Measurements from ENCODE around the gene KCNK13. TPM values are rescaled to one million over a fixed set of nuclear protein-coding genes. Genes with fewer than 3 reads are reported as not detected.

KCNK13 gene
- total and polyA plus RNA-seq, 2 of the 4 experiments (the other 2 are of a cell fraction) = not detected

- H3K14ac ChIP-seq (replicated peaks; ENCODE audit: low read depth, low read length) = no peak overlapping the region
- H3K4ac ChIP-seq (ENCODE audit: low read depth, low read length) = no peak overlapping the region
- peaks cover 6% of the 10 kb centered on the region for H3K27me3 ChIP-seq (ENCODE audit: control insufficient read depth, insufficient read depth, low read length)
- H2BK120ac ChIP-seq (ENCODE audit: low read depth, low read length) = no peak overlapping the region
- ATAC-seq (ENCODE audit: low read depth) (peak; percentile 24; the same call in 1 of the 2 replicates), DNase-seq (peak; percentile 45)
- intact Hi-C loops (cut with micrococcal nuclease) (no loop called here), in situ Hi-C loops (cut with MboI; ENCODE audit: low sequenced_read_pairs) (no loop called here), dilution Hi-C loops (cut with HindIII; ENCODE audit: low sequenced_read_pairs, unreplicated experiment) (no loop called here)
- H3K18ac ChIP-seq (ENCODE audit: low read depth, low read length) = no peak overlapping the region
- no peak overlapping the region for H3K4me3 ChIP-seq (ENCODE audit: insufficient read depth, low read depth, low read length)
- 0 out of 2 replicates have a peak, but pooled peaks cover 2% of the 10 kb centered on the region for H3K4me1 ChIP-seq (ENCODE audit: control insufficient read depth, insufficient read depth, low read length)
- no peak overlapping the region for H3K9ac ChIP-seq (ENCODE audit: low read depth, low read length)
- no peak overlapping the region for H3K4me2 ChIP-seq (ENCODE audit: low read depth, low read length)
- WGBS, 2 experiments (ENCODE audit: extremely low coverage in 2 of 2, insufficient read length in 1 of 2) = no CpG with 5 or more reads among the region's 2 CpGs
- H2BK5ac ChIP-seq (ENCODE audit: low read depth, low read length, poor library complexity, severe bottlenecking) = no peak overlapping the region
- H4K8ac ChIP-seq (ENCODE audit: low read depth in 2 of 2, low read length in 2 of 2) = no peak overlapping the region
- no peak overlapping the region for H2AK9ac ChIP-seq (replicated peaks; ENCODE audit: low read depth, low read length, poor library complexity)
- no TSS peak for BruUV-seq (replicated peaks)
- ChIA-PET CTCF (no interaction called here), POLR2A (ENCODE audit: unreplicated experiment) (no interaction called here)
- no peaks in the 10 kb centered on the region for H3K9me3 ChIP-seq (ENCODE audit: control insufficient read depth, insufficient read depth, low read length)
- no peak overlapping the region for H4K91ac ChIP-seq (ENCODE audit: insufficient read depth, low read depth, low read length)
- H3K23ac ChIP-seq (ENCODE audit: low read depth, low read length) = no peak overlapping the region
- no peak overlapping the region for H2BK20ac ChIP-seq (ENCODE audit: low read depth, low read length)
- H3K79me1 ChIP-seq (ENCODE audit: low read depth in 1 of 2, low read length in 2 of 2) = no peaks in the 10 kb centered on the region
- H4K5ac ChIP-seq (ENCODE audit: low read depth, low read length) = no peak overlapping the region
- no peak overlapping the region for H3K56ac ChIP-seq (ENCODE audit: extremely low read depth, insufficient read depth, low read length)
- H3K9me1 ChIP-seq (ENCODE audit: insufficient read depth, low read length) = no peaks in the 10 kb centered on the region
- no peak overlapping the region for H2AFZ ChIP-seq (replicated peaks; ENCODE audit: low read length, poor library complexity)
- no peaks in the 10 kb centered on the region for H4K20me1 ChIP-seq (ENCODE audit: insufficient read depth, low read length)
- no peak overlapping the region for H2BK15ac ChIP-seq (ENCODE audit: low read depth, low read length)
- no peak overlapping the region for H2AK5ac ChIP-seq (ENCODE audit: low read depth, low read length)
- no peak for TF ChIP-seq CHD1 (IDR thresholded peaks at IDR 0.05; ENCODE audit: low read depth, low read length)
- TF ChIP-seq MAFK (IDR thresholded peaks at IDR 0.05; ENCODE audit: low read depth, low read length) = no peak
- TF ChIP-seq POLR2A (IDR thresholded peaks at IDR 0.05; ENCODE audit: low read depth, low read length) = no peak
- no peak for TF ChIP-seq CEBPB (IDR thresholded peaks at IDR 0.05; ENCODE audit: low read depth, low read length)
- TF ChIP-seq MXI1 (IDR thresholded peaks at IDR 0.05; ENCODE audit: borderline replicate concordance, low read depth, low read length) = no peak
- H3K36me3 ChIP-seq (ENCODE audit: control insufficient read depth, insufficient read depth, low read length) = no peaks in the 10 kb centered on the region
- H3K27ac ChIP-seq (ENCODE audit: insufficient read depth, low read length) = no peak overlapping the region
Observed at GRCh38 chr14:90053044-90053443, 8.8 kb upstream of the KCNK13 start.
